ENCODE results near the gene FOXO3. TPM values are rescaled to one million over a fixed set of nuclear protein-coding genes. Genes with fewer than 3 reads are reported as not detected.

Gene FOXO3
- total RNA-seq, 3 donors from 2014 or later = 52.4 to 60.4 (median 60.1) TPM

DNA sequence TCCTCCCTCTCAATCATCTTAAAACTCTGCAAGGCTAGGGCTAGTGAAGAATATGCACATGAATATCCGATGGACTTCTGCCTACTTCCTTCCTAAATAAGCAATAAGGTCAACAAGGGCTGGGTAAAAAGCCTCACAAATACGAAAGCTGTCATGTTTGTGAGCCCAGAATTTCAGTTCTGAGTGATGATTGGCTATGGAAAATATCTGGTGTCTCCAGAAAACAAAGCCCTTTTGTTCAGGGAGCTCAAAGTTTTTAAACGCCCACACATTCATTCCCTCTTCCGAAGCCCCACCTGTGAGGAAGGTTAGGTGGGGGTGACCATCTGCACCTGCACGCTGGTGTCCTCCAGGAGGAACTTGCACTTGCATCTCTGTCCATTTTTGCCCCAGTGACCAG lies 160.6 kb downstream of the FOXO3 start:
- Histone ChIP-seq H3K36me3 (ENCODE audit: low read depth) (no peaks in the 10 kb centered on the region), H3K4me3 (no peak overlapping the region), H3K4me1 (ENCODE audit: low read depth) (no peaks in the 10 kb centered on the region), H3K9me3 (peaks cover 4% of the 10 kb centered on the region)
- TF ChIP-seq, protein P1, sequence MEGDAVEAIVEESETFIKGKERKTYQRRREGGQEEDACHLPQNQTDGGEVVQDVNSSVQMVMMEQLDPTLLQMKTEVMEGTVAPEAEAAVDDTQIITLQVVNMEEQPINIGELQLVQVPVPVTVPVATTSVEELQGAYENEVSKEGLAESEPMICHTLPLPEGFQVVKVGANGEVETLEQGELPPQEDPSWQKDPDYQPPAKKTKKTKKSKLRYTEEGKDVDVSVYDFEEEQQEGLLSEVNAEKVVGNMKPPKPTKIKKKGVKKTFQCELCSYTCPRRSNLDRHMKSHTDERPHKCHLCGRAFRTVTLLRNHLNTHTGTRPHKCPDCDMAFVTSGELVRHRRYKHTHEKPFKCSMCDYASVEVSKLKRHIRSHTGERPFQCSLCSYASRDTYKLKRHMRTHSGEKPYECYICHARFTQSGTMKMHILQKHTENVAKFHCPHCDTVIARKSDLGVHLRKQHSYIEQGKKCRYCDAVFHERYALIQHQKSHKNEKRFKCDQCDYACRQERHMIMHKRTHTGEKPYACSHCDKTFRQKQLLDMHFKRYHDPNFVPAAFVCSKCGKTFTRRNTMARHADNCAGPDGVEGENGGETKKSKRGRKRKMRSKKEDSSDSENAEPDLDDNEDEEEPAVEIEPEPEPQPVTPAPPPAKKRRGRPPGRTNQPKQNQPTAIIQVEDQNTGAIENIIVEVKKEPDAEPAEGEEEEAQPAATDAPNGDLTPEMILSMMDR (IDR thresholded peaks at IDR 0.05) = no peak
- ATAC-seq (no peak), DNase-seq (no peak)
- intact Hi-C loops (cut with DNase I, micrococcal nuclease) = no loop called here

DNA sequence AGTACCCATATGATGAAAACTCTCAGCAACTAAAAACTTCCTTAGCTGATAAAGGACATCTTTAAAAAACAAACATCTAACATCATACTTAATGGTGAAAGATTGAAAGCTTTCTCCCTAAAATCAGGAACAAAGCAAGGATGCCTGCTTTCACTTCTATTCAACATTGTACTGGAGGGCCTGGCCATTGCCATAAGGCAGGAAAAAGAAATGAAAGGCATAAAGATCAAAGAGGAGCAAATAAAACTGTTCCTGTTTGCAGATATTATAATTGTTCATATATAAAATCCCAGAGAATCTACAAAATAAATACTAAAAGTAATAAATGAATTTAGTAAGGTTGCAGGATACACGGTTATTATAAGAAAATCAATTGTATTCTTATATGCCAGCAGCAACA lies 162.9 kb downstream of the FOXO3 start:
- ATAC-seq = no peak
- TF ChIP-seq, protein P1 (IDR thresholded peaks at IDR 0.05) = no peak
- intact Hi-C loops (cut with DNase I, micrococcal nuclease) = no loop called here

DNA sequence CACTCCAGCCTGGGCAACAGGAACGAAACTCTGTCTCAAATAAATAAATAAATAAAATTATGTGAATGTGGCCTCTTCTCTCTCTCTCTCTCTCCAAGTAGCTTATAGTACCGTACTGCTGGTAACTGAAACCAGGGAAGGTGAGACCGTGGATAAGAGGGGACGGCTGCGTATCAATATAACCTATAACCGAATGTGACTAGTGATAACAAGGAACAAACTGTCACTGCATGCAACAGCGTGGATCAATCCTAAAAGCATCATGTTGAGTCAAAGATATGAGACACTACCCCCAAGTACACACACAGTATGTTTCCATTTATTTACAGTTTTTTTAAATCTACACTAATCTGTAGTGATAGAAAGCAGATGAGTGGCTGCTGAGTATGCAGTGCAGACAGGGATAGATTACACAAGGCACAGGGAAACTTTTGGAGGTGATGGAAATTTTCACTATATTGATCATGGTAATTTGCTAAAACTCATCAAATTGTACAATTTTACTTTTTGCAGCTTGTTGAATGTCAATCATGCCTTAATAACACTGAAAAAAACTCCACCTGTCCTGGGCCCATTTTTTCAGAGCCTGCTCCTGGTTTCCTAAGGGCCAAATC lies 166.1 kb downstream of the FOXO3 start:
- intact Hi-C loops (cut with DNase I, micrococcal nuclease) = no loop called here
- no peak overlapping the region for H3K4me3 ChIP-seq
- no peaks in the 10 kb centered on the region for H3K4me1 ChIP-seq (ENCODE audit: low read depth)
- H3K36me3 ChIP-seq (ENCODE audit: low read depth) = no peaks in the 10 kb centered on the region
- H3K9me3 ChIP-seq = peaks cover 4% of the 10 kb centered on the region
- ATAC-seq = no peak
- TF ChIP-seq, protein P1 (IDR thresholded peaks at IDR 0.05) = no peak
- DNase-seq = no peak

More for the DNA sequence above, 162.9 kb downstream of the FOXO3 start:
- H3K4me3 ChIP-seq = no peak overlapping the region
- H3K4me1 ChIP-seq (ENCODE audit: low read depth) = no peaks in the 10 kb centered on the region
- DNase-seq = no peak
- peaks cover 4% of the 10 kb centered on the region for H3K9me3 ChIP-seq
- no peaks in the 10 kb centered on the region for H3K36me3 ChIP-seq (ENCODE audit: low read depth)

DNA sequence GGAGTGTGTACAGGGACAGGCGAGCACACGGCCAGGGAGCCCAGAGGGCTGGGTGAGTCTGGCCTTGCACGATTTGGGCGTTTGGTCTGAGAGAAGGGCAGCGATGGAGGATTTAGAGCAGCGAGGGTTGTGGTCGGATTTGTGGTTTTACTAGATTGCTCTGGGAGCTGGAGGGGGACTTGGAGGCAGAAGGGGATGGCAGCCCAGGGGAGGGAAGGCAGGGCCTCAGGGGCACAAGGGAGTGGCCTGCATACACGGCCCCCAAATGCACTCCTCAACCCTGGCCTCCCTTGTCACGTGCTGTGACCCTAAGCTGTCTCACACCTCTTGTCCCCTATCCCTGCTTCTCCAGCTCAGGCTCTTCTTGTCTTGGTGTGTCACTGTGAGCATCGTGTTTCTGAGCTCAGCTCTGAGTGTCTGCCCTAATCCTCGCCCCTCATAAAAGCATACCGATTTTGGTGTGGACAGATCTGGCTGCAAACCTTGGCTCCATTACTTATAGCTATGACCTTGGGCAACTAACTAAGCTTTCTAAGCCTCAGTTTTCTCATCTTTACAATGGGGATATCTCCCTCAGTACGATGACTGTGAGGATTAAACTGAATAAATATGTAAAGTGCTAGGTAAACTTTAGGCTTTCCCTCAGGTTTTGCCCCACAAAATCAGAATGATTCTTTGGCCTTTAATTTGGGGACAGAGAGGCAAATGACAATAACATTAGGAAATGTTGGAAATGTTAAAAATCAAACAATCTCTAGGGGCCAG lies 167.4 kb downstream of the FOXO3 start:
- TF ChIP-seq, protein P1 (IDR thresholded peaks at IDR 0.05) = no peak
- Histone ChIP-seq H3K9me3 (peaks cover 4% of the 10 kb centered on the region), H3K4me3 (no peak overlapping the region), H3K36me3 (ENCODE audit: low read depth) (no peaks in the 10 kb centered on the region), H3K4me1 (ENCODE audit: low read depth) (no peaks in the 10 kb centered on the region)
- no peak for DNase-seq
- intact Hi-C loops (cut with DNase I, micrococcal nuclease) = no loop called here
- ATAC-seq = no peak

DNA sequence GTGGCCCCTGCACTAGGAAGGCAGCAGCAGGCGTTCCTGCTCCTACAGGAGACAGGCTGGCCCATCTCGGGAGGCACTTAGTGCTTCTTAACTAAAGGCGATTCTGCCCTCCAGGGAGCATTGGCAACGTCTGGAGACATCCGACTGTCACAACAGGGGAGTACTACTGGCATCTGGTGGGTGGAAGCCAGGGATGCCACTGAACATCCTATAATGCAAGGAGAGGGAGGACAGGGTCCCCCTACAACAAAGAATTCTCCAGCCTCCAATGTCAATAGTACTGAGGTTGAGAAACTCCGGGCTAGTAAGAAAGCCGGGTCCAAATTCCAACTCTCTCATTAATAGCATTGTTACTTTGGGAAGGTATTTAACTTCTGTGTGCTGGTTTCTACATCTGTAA lies 168.1 kb downstream of the FOXO3 start:
- Histone ChIP-seq H3K4me3 (no peak overlapping the region), H3K4me1 (ENCODE audit: low read depth) (no peaks in the 10 kb centered on the region), H3K9me3 (no peaks in the 10 kb centered on the region), H3K36me3 (ENCODE audit: low read depth) (no peaks in the 10 kb centered on the region)
- intact Hi-C loops (cut with DNase I, micrococcal nuclease) = no loop called here
- DNase-seq (no peak), ATAC-seq (no peak)
- TF ChIP-seq, protein P1 (IDR thresholded peaks at IDR 0.05) = no peak

All from mucosa of descending colon (tissue), 3 donors.